Smooth muscle cell (in vitro differentiated cells): ENCODE results near the gene NOTUM. TPM values are rescaled to one million over a fixed set of nuclear protein-coding genes. Genes with fewer than 3 reads are reported as not detected.

Source experiments
- DNase-seq: peaks from one replicate; lab custom pipeline; 2025; ENCODE audit not compliant: unreplicated experiment; lab: John Stamatoyannopoulos, UW
- H2AFZ ChIP-seq: fragments of 200-600 bp; sonication (generic); 2 replicates; pipeline ENCODE4 v1.6.0; 2016; ENCODE audit warnings: antibody characterized with exemption, low read depth, mild to moderate bottlenecking
- H3F3A ChIP-seq: fragments of 200-600 bp; sonication (generic); 2 replicates; pipeline ENCODE4 v1.6.0; 2017; ENCODE audit warnings: antibody characterized with exemption, low read depth
- H3K27ac ChIP-seq: fragments of 200-600 bp; sonication (generic); 2 replicates; pipeline ENCODE4 v1.5.1; 2016; ENCODE audit warnings: low read depth, mild to moderate bottlenecking
- H3K27me3 ChIP-seq: fragments of 200-600 bp; sonication (generic); 2 replicates; pipeline ENCODE4 v1.6.1; 2016; ENCODE audit warnings: low read depth, mild to moderate bottlenecking
- H3K36me3 ChIP-seq: fragments of 200-600 bp; sonication (generic); 2 replicates; pipeline ENCODE4 v1.5.1; 2016; ENCODE audit warnings: low read depth
- H3K4me1 ChIP-seq: fragments of 200-600 bp; sonication (generic); 2 replicates; pipeline ENCODE4 v1.5.1; 2016; ENCODE audit warnings: low read depth
- H3K4me2 ChIP-seq: fragments of 200-600 bp; sonication (generic); 2 replicates; pipeline ENCODE4 v1.6.0; 2016; ENCODE audit warnings: mild to moderate bottlenecking
- H3K4me3 ChIP-seq: fragments of 200-600 bp; sonication (generic); 2 replicates; pipeline ENCODE4 v1.5.1; 2016; ENCODE audit warnings: mild to moderate bottlenecking
- H3K79me2 ChIP-seq: fragments of 200-600 bp; sonication (generic); 2 replicates; pipeline ENCODE4 v1.6.0; 2016; ENCODE audit warnings: low read depth, mild to moderate bottlenecking
- H3K9ac ChIP-seq: fragments of 200-600 bp; sonication (generic); 2 replicates; pipeline ENCODE4 v1.6.0; 2016; ENCODE audit warnings: low read depth
- H3K9me3 ChIP-seq: fragments of 200-600 bp; sonication (generic); replicated peaks from 2 replicates; pipeline ENCODE4 v1.5.1; 2016; ENCODE audit warnings: low read depth
- H4K20me1 ChIP-seq: fragments of 200-600 bp; sonication (generic); 2 replicates; pipeline ENCODE4 v1.6.0; 2016; ENCODE audit warnings: low read depth
- CTCF ChIP-seq: fragments of 200-600 bp; sonication (generic); IDR thresholded peaks from 2 replicates; pipeline ENCODE4 v1.5.1; 2017; ENCODE audit warnings: borderline replicate concordance, mild to moderate bottlenecking, antibody characterized with exemption; ENCODE audit not compliant: insufficient read depth, poor library complexity, severe bottlenecking
- WGBS: methylation state at CpG from one replicate; pipeline ENCODE4 v1.1.7; 2016; ENCODE audit warnings: low lambda C conversion rate; 5-methylcytosine and 5-hydroxymethylcytosine counted together
- polyA plus RNA-seq: library from polyadenylated mRNA; unstranded; fragments of >200 nt; fragmentation: Nextera tagmentation; extraction: Ambion mirVana; gene quantifications from 2 replicates; pipeline ENCODE4 v1.2.1, GENCODE V29; 2016
- total RNA-seq: library from RNA; depleted of rRNA; stranded (reverse); fragments of >200 nt; gene quantifications from 2 replicates; pipeline ENCODE4 v1.2.3, GENCODE V29; 2014

The NOTUM gene
- total and polyA plus RNA-seq, 2 experiments from 2014 or later: 0.90 to 2.9 TPM

GRCh38 chr17:81940538-81941483 is 20.2 kb downstream of the NOTUM start:
- Histone ChIP-seq H3K4me2 (no peak overlapping the region), H2AFZ (no peak overlapping the region), H3K4me1 (peaks cover 3% of the 10 kb centered on the region), H3K9ac (no peak overlapping the region), H4K20me1 (no peaks in the 10 kb centered on the region), H3K4me3 (no peak overlapping the region), H3K36me3 (no peaks in the 10 kb centered on the region), H3K27ac (no peak overlapping the region), H3K79me2 (peaks cover 12% of the 10 kb centered on the region), H3F3A (no peaks in the 10 kb centered on the region), H3K27me3 (no peaks in the 10 kb centered on the region), H3K9me3 (no peaks in the 10 kb centered on the region)
- no peak for TF ChIP-seq CTCF
- DNase-seq: no peak
- WGBS: 93% methylated on average over 56 of the region's 56 CpGs

GRCh38 chr17:81939881-81940385 is 21.1 kb downstream of the NOTUM start:
- no peaks in the 10 kb centered on the region for H3F3A ChIP-seq
- H2AFZ ChIP-seq: no peak overlapping the region
- no peaks in the 10 kb centered on the region for H3K27me3 ChIP-seq
- no peaks in the 10 kb centered on the region for H3K36me3 ChIP-seq
- no peak for TF ChIP-seq CTCF
- WGBS: 94% methylated on average over 20 of the region's 21 CpGs
- no peak overlapping the region for H3K4me3 ChIP-seq
- H3K27ac ChIP-seq: no peak overlapping the region
- H4K20me1 ChIP-seq: peaks cover 7% of the 10 kb centered on the region
- H3K79me2 ChIP-seq: peaks cover 20% of the 10 kb centered on the region
- DNase-seq: no peak
- H3K9me3 ChIP-seq: no peaks in the 10 kb centered on the region
- no peak overlapping the region for H3K9ac ChIP-seq
- H3K4me1 ChIP-seq: peaks cover 5% of the 10 kb centered on the region
- no peak overlapping the region for H3K4me2 ChIP-seq

GRCh38 chr17:81939218-81939617 is 21.8 kb downstream of the NOTUM start:
- Histone ChIP-seq H4K20me1 (peaks cover 15% of the 10 kb centered on the region), H3K4me2 (no peak overlapping the region), H3F3A (no peaks in the 10 kb centered on the region), H3K4me1 (peaks cover 5% of the 10 kb centered on the region), H3K79me2 (peaks cover 20% of the 10 kb centered on the region), H3K4me3 (no peak overlapping the region), H3K9ac (no peak overlapping the region), H3K36me3 (no peaks in the 10 kb centered on the region), H3K27me3 (no peaks in the 10 kb centered on the region), H3K9me3 (no peaks in the 10 kb centered on the region), H2AFZ (no peak overlapping the region), H3K27ac (no peak overlapping the region)
- WGBS: 91% methylated on average over 15 of the region's 15 CpGs
- DNase-seq: no peak
- TF ChIP-seq CTCF: no peak
